CD4-positive, alpha-beta T cell treated with Interleukin-4 for 4 hours (primary cell): ENCODE measurements around the gene ABO.
"Not testable (repeated sequence)": the region's sequence is repeated elsewhere in the genome, so short reads cannot be mapped to it uniquely, and the experiment has no call there.

Source experiments
- DNase-seq: peaks from one replicate; pipeline ENCODE4 v3.0.0-alpha.2; 2020

The ABO gene

GRCh38 chr9:133286523-133286922 lies 11.5 kb upstream of the ABO start:
- no peak for DNase-seq

GRCh38 chr9:133285252-133285775 lies 10.3 kb upstream of the ABO start:
- DNase-seq = no peak

GRCh38 chr9:133284362-133284761 lies 9.4 kb upstream of the ABO start:
- DNase-seq = no peak

GRCh38 chr9:133283255-133284032 lies 8.4 kb upstream of the ABO start:
- not testable (repeated sequence) for DNase-seq

GRCh38 chr9:133282464-133283238 lies 7.7 kb upstream of the ABO start:
- no peak for DNase-seq

GRCh38 chr9:133280392-133280791 lies 5.4 kb upstream of the ABO start:
- DNase-seq = no peak

- DNase-seq = no peak
Measured at GRCh38 chr9:133278161-133279114, 3.4 kb upstream of the ABO start.

GRCh38 chr9:133277467-133277866 lies 2.5 kb upstream of the ABO start:
- no peak for DNase-seq

GRCh38 chr9:133276923-133277322 lies 1.9 kb upstream of the ABO start:
- DNase-seq = no peak

- DNase-seq = no peak
Measured at GRCh38 chr9:133276001-133276884, 1.2 kb upstream of the ABO start.

- no peak for DNase-seq
Measured at GRCh38 chr9:133274236-133275104, 531 bp downstream of the ABO start.

- no peak for DNase-seq
Measured at GRCh38 chr9:133273819-133274218, 1.2 kb downstream of the ABO start.

- DNase-seq = no peak
Measured at GRCh38 chr9:133273098-133273497, 1.9 kb downstream of the ABO start.

GRCh38 chr9:133269537-133270362 lies 5.3 kb downstream of the ABO start:
- DNase-seq = no peak

GRCh38 chr9:133269136-133269535 lies 5.9 kb downstream of the ABO start:
- DNase-seq = not testable (repeated sequence)

GRCh38 chr9:133268335-133269056 lies 6.5 kb downstream of the ABO start:
- DNase-seq = no peak

GRCh38 chr9:133264235-133264764 lies 10.7 kb downstream of the ABO start:
- DNase-seq = no peak

- DNase-seq = no peak
Measured at GRCh38 chr9:133263557-133263956, 11.4 kb downstream of the ABO start.

GRCh38 chr9:133262226-133262625 lies 12.8 kb downstream of the ABO start:
- DNase-seq = no peak
